ENCODE measurements around the gene PNPLA2.
A peak's percentile ranks its signal among the peaks of the same experiment; 100 is the strongest.

The PNPLA2 gene

DNA sequence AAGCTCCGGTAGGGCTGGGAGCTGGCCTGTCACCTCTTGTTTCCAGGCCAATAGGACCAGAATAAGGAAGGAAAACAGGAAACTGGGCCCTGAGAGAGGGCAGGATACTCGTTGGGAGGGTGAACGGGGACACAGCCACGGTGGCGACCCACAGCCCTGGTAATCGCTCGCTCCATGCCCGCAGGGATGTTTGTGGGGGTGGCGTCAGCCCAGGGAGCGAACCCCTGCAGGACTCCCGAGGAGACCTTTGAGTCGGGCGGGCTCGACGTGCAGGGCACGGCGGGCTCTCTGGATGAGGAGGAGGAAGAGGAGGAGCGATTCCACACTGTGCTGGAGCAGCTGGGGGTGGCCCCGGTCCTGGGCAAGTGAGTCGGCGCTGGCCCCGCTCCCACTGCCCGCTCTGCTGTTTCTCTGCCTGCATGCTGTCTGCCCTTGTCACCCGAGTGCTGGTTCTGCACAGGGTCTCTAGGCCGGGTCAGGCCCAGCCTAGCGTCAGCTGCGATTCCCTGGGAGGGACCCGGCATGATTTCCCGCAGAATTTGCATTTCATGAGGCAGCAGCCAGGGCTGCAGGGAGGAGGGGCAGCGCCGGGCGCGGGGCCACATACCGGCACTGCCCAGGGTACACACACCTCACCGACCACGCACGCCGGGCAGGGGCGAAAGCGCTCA is 10.6 kb downstream of the PNPLA2 start:
- DNase-seq (ENCODE audit: low spot score), result no peak
- in situ Hi-C loops (cut with MboI; ENCODE audit: low sequenced_read_pairs, unreplicated experiment), result no loop called here
- no peak for TF ChIP-seq CTCF (IDR thresholded peaks at IDR 0.05; ENCODE audit: borderline replicate concordance, control extremely low read depth, extremely low read depth, insufficient read depth, missing control alignments)

DNA sequence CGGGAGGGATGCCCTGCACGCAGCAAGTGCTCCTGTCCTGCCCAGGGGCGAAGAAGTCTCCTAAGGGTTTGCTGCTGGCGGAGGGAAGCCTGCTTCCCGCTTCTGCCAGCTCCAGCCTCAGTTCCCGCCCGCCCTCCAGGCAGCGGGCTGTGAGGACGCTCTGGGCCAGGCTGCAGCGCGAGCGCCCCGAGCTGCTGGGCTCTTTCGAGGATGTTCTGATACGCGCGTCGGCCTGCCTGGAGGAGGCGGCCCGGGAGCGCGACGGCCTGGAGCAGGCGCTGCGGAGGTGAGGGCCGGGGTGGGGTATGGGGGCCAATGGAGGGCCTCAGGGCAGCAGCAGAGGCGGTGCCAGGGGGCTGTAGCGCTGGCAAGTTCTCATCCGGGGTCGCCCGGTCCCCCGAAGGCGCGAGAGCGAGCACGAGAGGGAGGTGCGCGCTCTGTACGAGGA is 11.2 kb downstream of the PNPLA2 start:
- TF ChIP-seq CTCF (IDR thresholded peaks at IDR 0.05; ENCODE audit: borderline replicate concordance, control extremely low read depth, extremely low read depth, insufficient read depth, missing control alignments), result no peak
- in situ Hi-C loops (cut with MboI; ENCODE audit: low sequenced_read_pairs, unreplicated experiment), result no loop called here
- DNase-seq (ENCODE audit: low spot score), result no peak

- no peak for TF ChIP-seq CTCF (IDR thresholded peaks at IDR 0.05; ENCODE audit: borderline replicate concordance, control extremely low read depth, extremely low read depth, insufficient read depth, missing control alignments)
- in situ Hi-C loops (cut with MboI; ENCODE audit: low sequenced_read_pairs, unreplicated experiment), result no loop called here
- peak; percentile 86 for DNase-seq (ENCODE audit: low spot score)
Measured at GRCh38 chr11:830295-831117, 11.8 kb downstream of the PNPLA2 start.

- no peak for TF ChIP-seq CTCF (IDR thresholded peaks at IDR 0.05; ENCODE audit: borderline replicate concordance, control extremely low read depth, extremely low read depth, insufficient read depth, missing control alignments)
- DNase-seq (ENCODE audit: low spot score), result no peak
- in situ Hi-C loops (cut with MboI; ENCODE audit: low sequenced_read_pairs, unreplicated experiment), result no loop called here
Measured at GRCh38 chr11:831118-831864, 12.6 kb downstream of the PNPLA2 start.

GRCh38 chr11:831961-832528 is 13.3 kb downstream of the PNPLA2 start:
- DNase-seq (ENCODE audit: low spot score), result no peak
- TF ChIP-seq CTCF (IDR thresholded peaks at IDR 0.05; ENCODE audit: borderline replicate concordance, control extremely low read depth, extremely low read depth, insufficient read depth, missing control alignments), result no peak
- in situ Hi-C loops (cut with MboI; ENCODE audit: low sequenced_read_pairs, unreplicated experiment), result no loop called here

DNA sequence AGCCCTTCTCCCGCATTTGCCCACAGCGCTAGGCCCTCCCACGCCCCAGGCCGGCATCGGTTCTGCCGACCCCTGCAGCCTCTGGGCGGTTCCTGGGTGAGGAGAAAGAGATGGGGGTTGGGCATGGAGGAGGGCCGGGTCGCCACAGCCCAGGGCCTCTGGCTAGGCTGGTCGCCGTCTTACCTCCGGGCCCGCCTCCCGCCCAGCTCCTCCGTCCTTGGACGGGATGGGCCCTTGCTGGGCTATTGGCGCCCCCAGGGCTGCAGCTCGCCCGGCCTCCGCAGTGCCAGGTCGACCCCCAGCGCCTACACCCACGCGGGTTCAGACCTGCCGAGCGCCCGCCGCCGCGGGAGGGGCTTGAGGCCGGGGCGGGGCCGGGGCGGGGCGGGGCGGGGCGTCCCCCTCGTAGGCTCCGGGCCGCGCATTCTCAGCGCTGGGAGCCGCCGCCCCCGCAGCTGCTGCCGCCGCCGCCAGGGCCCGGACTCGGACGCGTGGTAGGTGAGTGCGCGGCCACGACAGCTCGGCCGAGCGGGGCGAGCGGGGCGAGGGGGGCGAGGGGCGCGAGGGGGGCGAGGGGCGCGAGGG is 13.9 kb downstream of the PNPLA2 start, which contains the start of gene CD151:
Gene CD151, plus strand, starts transcription at position 424 of the 585 bp plus-strand sequence. CDS start 3,118 bp downstream, outside the sequence.
- in situ Hi-C loops (cut with MboI; ENCODE audit: low sequenced_read_pairs, unreplicated experiment), result no loop called here
- no peak for TF ChIP-seq CTCF (IDR thresholded peaks at IDR 0.05; ENCODE audit: borderline replicate concordance, control extremely low read depth, extremely low read depth, insufficient read depth, missing control alignments)
- DNase-seq (ENCODE audit: low spot score), result peak; percentile 86

Measured in GM13976 (cell line).